SK-N-SH (cell line): ENCODE measurements around the gene CDC34. TPM values are rescaled to one million over a fixed set of nuclear protein-coding genes. Genes with fewer than 3 reads are reported as not detected.

ENCODE experiments used
- CTCF ChIA-PET: fragments of 300-600, 350-600 bp; formaldehyde crosslinking; extraction: SDS; loops from one replicate; lab custom pipeline; 2021; lab: Yijun Ruan, JAX
- POLR2A ChIA-PET: fragments of 350-600 bp; sonication (Branson Sonifier 250); formaldehyde crosslinking; extraction: SDS; loops from one replicate; lab custom pipeline; 2020; ENCODE audit warnings: antibody characterized with exemption, inconsistent platforms; lab: Yijun Ruan, JAX
- DNase-seq: peaks from one replicate; pipeline ENCODE4 v3.0.0; 2012
- H2AFZ ChIP-seq: fragments of 200-600 bp; sonication (generic); 2 replicates; pipeline ENCODE4 v1.8.1; 2016; ENCODE audit warnings: antibody characterized with exemption, mild to moderate bottlenecking, low read depth
- H3F3A ChIP-seq: fragments of 200-600 bp; sonication (generic); replicated peaks from 2 replicates; pipeline ENCODE3; 2016; ENCODE audit warnings: antibody characterized with exemption, mild to moderate bottlenecking; ENCODE audit not compliant: insufficient read depth
- H3K27ac ChIP-seq, 2 experiments: fragments of 200-500 bp in 1 of 2; fragments of 200-600 bp in 1 of 2; sonication (Bioruptor generic) in 1 of 2; sonication (generic), shearing (Covaris generic) in 1 of 2; 2 replicates each; pipeline versions ENCODE4 v1.5.1 to v1.6.1; 2014 to 2016; ENCODE audit warnings: low read depth in 2 of 2, inconsistent platforms in 1 of 2, low read length in 1 of 2, mild to moderate bottlenecking in 1 of 2, mixed read lengths in 1 of 2
- H3K27me3 ChIP-seq: fragments of 200-600 bp; sonication (generic), shearing (Covaris generic); 2 replicates; pipeline ENCODE4 v1.6.1; 2016; ENCODE audit warnings: mixed run types; ENCODE audit not compliant: insufficient read depth
- H3K36me3 ChIP-seq, 2 experiments: fragments of 200-500 bp in 1 of 2; fragments of 200-600 bp in 1 of 2; sonication (Bioruptor generic) in 1 of 2; sonication (generic) in 1 of 2; replicated peaks in 1 of 2; 2 replicates each; pipeline versions ENCODE3 to v1.5.1; 2014 to 2016; ENCODE audit warnings: low read length in 1 of 2, mild to moderate bottlenecking in 1 of 2; ENCODE audit not compliant: insufficient read depth in 2 of 2, control insufficient read depth in 1 of 2
- H3K4me1 ChIP-seq, 2 experiments: fragments of 200-500 bp in 1 of 2; fragments of 200-600 bp in 1 of 2; sonication (Bioruptor generic) in 1 of 2; sonication (generic), shearing (Covaris generic) in 1 of 2; 2 replicates each; pipeline versions ENCODE4 v1.5.1 to v1.6.1; 2014 to 2016; ENCODE audit warnings: low read depth in 1 of 2, low read length in 1 of 2, mixed run types in 1 of 2; ENCODE audit not compliant: insufficient read depth in 2 of 2, control insufficient read depth in 1 of 2
- H3K4me2 ChIP-seq: fragments of 200-600 bp; sonication (generic), shearing (Covaris generic); 2 replicates; pipeline ENCODE4 v1.6.1; 2017; ENCODE audit warnings: mixed run types
- H3K4me3 ChIP-seq, 2 experiments: fragments of 200-500 bp in 1 of 2; fragments of 200-600 bp in 1 of 2; sonication (Bioruptor generic) in 1 of 2; sonication (generic), shearing (Covaris generic) in 1 of 2; 2 replicates each; pipeline versions ENCODE4 v1.5.1 to v1.8.1; 2014 to 2016; ENCODE audit warnings: low read depth in 2 of 2, inconsistent platforms in 1 of 2, low read length in 1 of 2, mild to moderate bottlenecking in 1 of 2, mixed read lengths in 1 of 2, moderate library complexity in 1 of 2
- H3K79me2 ChIP-seq: fragments of 200-600 bp; sonication (generic); 2 replicates; pipeline ENCODE4 v1.8.1; 2017; ENCODE audit warnings: mild to moderate bottlenecking; ENCODE audit not compliant: insufficient read depth
- H3K9ac ChIP-seq: fragments of 200-600 bp; sonication (generic); 2 replicates; pipeline ENCODE4 v1.6.1; 2017; ENCODE audit warnings: mixed run types
- H3K9me2 ChIP-seq: fragments of 200-600 bp; sonication (generic); 2 replicates; pipeline ENCODE4 v1.6.1; 2017; ENCODE audit warnings: mixed run types
- H3K9me3 ChIP-seq: fragments of 200-600 bp; sonication (generic); 2 replicates; pipeline ENCODE4 v1.6.1; 2017; ENCODE audit warnings: mixed run types, mild to moderate bottlenecking, moderate library complexity
- H4K20me1 ChIP-seq: fragments of 200-600 bp; sonication (generic); 2 replicates; pipeline ENCODE4 v1.6.1; 2017; ENCODE audit warnings: mild to moderate bottlenecking, mixed run types; ENCODE audit not compliant: insufficient read depth
- CTCF ChIP-seq: fragments of 200-600 bp; sonication (generic); IDR thresholded peaks from 2 replicates; pipeline ENCODE4 v1.6.1; 2017; ENCODE audit warnings: antibody characterized with exemption, mild to moderate bottlenecking, moderate library complexity
- MEF2A ChIP-seq: IDR thresholded peaks from 2 replicates; pipeline ENCODE4 v1.4.0; 2012; ENCODE audit warnings: low read depth, borderline replicate concordance
- NFIC ChIP-seq: IDR thresholded peaks from 2 replicates; pipeline ENCODE4 v1.4.0; 2012; ENCODE audit warnings: borderline replicate concordance
- PBX3 ChIP-seq: IDR thresholded peaks from 2 replicates; pipeline ENCODE4; 2012
- POLR2AphosphoS5 ChIP-seq: IDR thresholded peaks from 2 replicates; pipeline ENCODE4 v1.6.1; 2012; ENCODE audit warnings: low read depth, low read length
- RAD21 ChIP-seq: IDR thresholded peaks from 2 replicates; pipeline ENCODE4 v1.6.1; 2012; ENCODE audit warnings: mild to moderate bottlenecking, low read length
- REST ChIP-seq: IDR thresholded peaks from 2 replicates; pipeline ENCODE4 v1.6.1; 2012; ENCODE audit warnings: mild to moderate bottlenecking, low read depth, low read length, moderate library complexity
- ZBTB33 ChIP-seq: IDR thresholded peaks from 2 replicates; pipeline ENCODE4 v1.4.0; 2012; ENCODE audit warnings: low read depth, borderline replicate concordance
- whole genome bisulfite sequencing: methylation state at CpG from one replicate; pipeline ENCODE4 v1.1.6; 2017; ENCODE audit warnings: low lambda C conversion rate; 5-methylcytosine and 5-hydroxymethylcytosine counted together
- polyA plus RNA-seq, 3 experiments: library from polyadenylated mRNA; depleted of rRNA; stranded (reverse); fragments of >200 nt; gene quantifications; 2 replicates each; pipeline ENCODE4 v1.2.3, GENCODE V29; 2012

Gene CDC34
- polyA plus RNA-seq, 1 of the 3 experiments (the other 2 are of a cell fraction): 96.7 TPM

- Histone ChIP-seq H3K9me3 (no peaks in the 10 kb centered on the region), H3F3A (no peaks in the 10 kb centered on the region), H3K4me1 (no peaks in the 10 kb centered on the region; a peak in 1 of 4 replicates), H4K20me1 (no peaks in the 10 kb centered on the region), H3K27me3 (no peaks in the 10 kb centered on the region), H3K79me2 (no peaks in the 10 kb centered on the region), H3K4me2 (no peak within 1 kb of the TSS), H3K9ac (no peak within 1 kb of the TSS), H3K27ac (no peak within 1 kb of the TSS), H3K36me3 (peaks cover 0 to 21% of the 10 kb centered on the region in 2 experiments), H3K4me3 (no peak within 1 kb of the TSS), H2AFZ (no peak within 1 kb of the TSS), H3K9me2 (no peaks in the 10 kb centered on the region)
- POLR2A ChIA-PET: no interaction called here
- 63% methylated on average over 18 of the region's 31 CpGs for WGBS
- CTCF ChIA-PET: no interaction called here
- TF ChIP-seq NFIC (no peak), CTCF (no peak), POLR2AphosphoS5 (no peak), RAD21 (no peak), ZBTB33 (no peak), MEF2A (no peak), REST (no peak), PBX3 (no peak; the same call in 1 of the 2 replicates)
- DNase-seq: no peak
Observed at GRCh38 chr19:543910-544608, 12.5 kb downstream of the CDC34 start, which contains the start of gene GZMM. Gene GZMM (plus strand): TSS chr19:544053. CDS start chr19:544072, 19 bp downstream.
